Measurements from ENCODE around the gene HMX2.

DNA sequence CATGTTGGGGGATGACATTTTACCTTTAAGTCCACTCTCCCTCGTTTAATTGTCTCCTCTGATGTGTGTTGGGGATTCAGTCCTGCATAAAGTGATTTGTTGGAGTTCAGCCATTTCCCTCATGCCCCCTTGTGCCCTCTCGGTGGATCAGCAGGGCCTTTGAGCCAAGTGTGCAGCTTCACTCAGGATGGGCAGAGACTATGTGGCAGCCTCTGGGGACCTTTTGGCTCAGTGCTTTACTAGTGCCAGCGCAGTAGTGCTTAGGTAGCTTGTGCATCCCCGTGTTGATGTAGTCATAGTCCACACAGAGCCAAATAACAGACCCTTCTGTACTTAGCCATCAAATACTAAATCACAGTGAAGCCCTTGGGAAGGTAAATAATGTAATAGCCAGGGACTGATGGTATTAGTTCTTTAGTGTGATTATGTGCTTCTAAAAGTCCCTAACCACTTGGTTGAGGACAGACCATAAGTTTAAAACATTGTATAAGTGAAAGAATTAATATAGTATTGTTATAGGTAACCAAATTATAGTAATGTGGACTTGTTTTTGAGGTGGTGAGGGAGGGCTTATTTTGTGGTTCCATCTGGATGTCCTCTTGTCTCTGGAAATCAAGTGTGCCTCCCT, 17.6 kb downstream of the HMX2 start:
- TF ChIP-seq TAF1 (IDR thresholded peaks at IDR 0.05; ENCODE audit: low read depth), result no peak
- TF ChIP-seq, protein P1, sequence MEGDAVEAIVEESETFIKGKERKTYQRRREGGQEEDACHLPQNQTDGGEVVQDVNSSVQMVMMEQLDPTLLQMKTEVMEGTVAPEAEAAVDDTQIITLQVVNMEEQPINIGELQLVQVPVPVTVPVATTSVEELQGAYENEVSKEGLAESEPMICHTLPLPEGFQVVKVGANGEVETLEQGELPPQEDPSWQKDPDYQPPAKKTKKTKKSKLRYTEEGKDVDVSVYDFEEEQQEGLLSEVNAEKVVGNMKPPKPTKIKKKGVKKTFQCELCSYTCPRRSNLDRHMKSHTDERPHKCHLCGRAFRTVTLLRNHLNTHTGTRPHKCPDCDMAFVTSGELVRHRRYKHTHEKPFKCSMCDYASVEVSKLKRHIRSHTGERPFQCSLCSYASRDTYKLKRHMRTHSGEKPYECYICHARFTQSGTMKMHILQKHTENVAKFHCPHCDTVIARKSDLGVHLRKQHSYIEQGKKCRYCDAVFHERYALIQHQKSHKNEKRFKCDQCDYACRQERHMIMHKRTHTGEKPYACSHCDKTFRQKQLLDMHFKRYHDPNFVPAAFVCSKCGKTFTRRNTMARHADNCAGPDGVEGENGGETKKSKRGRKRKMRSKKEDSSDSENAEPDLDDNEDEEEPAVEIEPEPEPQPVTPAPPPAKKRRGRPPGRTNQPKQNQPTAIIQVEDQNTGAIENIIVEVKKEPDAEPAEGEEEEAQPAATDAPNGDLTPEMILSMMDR (IDR thresholded peaks at IDR 0.05; ENCODE audit: poor library complexity, severe bottlenecking), result no peak
- no peak for TF ChIP-seq EZH2 (IDR thresholded peaks at IDR 0.05; ENCODE audit: borderline replicate concordance, insufficient read depth, low read length, poor library complexity, severe bottlenecking)
- TF ChIP-seq, protein P2, sequence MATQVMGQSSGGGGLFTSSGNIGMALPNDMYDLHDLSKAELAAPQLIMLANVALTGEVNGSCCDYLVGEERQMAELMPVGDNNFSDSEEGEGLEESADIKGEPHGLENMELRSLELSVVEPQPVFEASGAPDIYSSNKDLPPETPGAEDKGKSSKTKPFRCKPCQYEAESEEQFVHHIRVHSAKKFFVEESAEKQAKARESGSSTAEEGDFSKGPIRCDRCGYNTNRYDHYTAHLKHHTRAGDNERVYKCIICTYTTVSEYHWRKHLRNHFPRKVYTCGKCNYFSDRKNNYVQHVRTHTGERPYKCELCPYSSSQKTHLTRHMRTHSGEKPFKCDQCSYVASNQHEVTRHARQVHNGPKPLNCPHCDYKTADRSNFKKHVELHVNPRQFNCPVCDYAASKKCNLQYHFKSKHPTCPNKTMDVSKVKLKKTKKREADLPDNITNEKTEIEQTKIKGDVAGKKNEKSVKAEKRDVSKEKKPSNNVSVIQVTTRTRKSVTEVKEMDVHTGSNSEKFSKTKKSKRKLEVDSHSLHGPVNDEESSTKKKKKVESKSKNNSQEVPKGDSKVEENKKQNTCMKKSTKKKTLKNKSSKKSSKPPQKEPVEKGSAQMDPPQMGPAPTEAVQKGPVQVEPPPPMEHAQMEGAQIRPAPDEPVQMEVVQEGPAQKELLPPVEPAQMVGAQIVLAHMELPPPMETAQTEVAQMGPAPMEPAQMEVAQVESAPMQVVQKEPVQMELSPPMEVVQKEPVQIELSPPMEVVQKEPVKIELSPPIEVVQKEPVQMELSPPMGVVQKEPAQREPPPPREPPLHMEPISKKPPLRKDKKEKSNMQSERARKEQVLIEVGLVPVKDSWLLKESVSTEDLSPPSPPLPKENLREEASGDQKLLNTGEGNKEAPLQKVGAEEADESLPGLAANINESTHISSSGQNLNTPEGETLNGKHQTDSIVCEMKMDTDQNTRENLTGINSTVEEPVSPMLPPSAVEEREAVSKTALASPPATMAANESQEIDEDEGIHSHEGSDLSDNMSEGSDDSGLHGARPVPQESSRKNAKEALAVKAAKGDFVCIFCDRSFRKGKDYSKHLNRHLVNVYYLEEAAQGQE (IDR thresholded peaks at IDR 0.05; ENCODE audit: borderline replicate concordance), result no peak

Data from neural cell (in vitro differentiated cells).